VCaP (cell line): ENCODE measurements around the gene NAV2.

Experiments
- H3K27ac ChIP-seq: fragments of 450-650 bp; 2 replicates; pipeline ENCODE4 v1.5.1; 2017
- CTCF ChIP-seq: fragments of 450-650 bp; conservative IDR thresholded peaks from 2 replicates; pipeline ENCODE4 v1.5.1; 2017; ENCODE audit warnings: mild to moderate bottlenecking, moderate library complexity

NAV2 gene

GRCh38 chr11:19672586-19673206 is 39.9 kb upstream of the NAV2 start:
- TF ChIP-seq CTCF = no peak
- H3K27ac ChIP-seq = no peak overlapping the region

- no peak overlapping the region for H3K27ac ChIP-seq
- TF ChIP-seq CTCF = no peak
Observed at GRCh38 chr11:19673924-19674729, 38.5 kb upstream of the NAV2 start.

- H3K27ac ChIP-seq = no peak overlapping the region
- no peak for TF ChIP-seq CTCF
Observed at GRCh38 chr11:19674836-19675235, 37.8 kb upstream of the NAV2 start.

- no peak overlapping the region for H3K27ac ChIP-seq
- TF ChIP-seq CTCF = no peak
Observed at GRCh38 chr11:19675397-19675796, 37.2 kb upstream of the NAV2 start.

GRCh38 chr11:19676475-19677380 is 35.9 kb upstream of the NAV2 start:
- TF ChIP-seq CTCF = no peak

GRCh38 chr11:19677381-19678080 is 35.1 kb upstream of the NAV2 start:
- no peak overlapping the region for H3K27ac ChIP-seq

More at GRCh38 chr11:19676475-19677380, 35.9 kb upstream of the NAV2 start:
- H3K27ac ChIP-seq = no peak overlapping the region

More at GRCh38 chr11:19677381-19678080, 35.1 kb upstream of the NAV2 start:
- TF ChIP-seq CTCF = no peak
